Spleen (tissue), 11 donors: Measurements from ENCODE around the gene SGTA. TPM values are rescaled to one million over a fixed set of nuclear protein-coding genes. Genes with fewer than 3 reads are reported as not detected.

Experiments used
- DNase-seq: peaks from one replicate; pipeline ENCODE4 v3.0.0-alpha.2; 2020
- H3K27ac ChIP-seq, 8 donors: fragments of 200-600 bp; sonication (generic) in 7 of 8; 1 replicate in 4 of 8; 2 replicates in 4 of 8; pipeline versions ENCODE4 v1.5.0 to v1.8.0; 2016 to 2021; ENCODE audit warnings: inconsistent platforms in 4 of 8, mild to moderate bottlenecking in 4 of 8, moderate library complexity in 1 of 8
- H3K27me3 ChIP-seq, 7 donors: fragments of 200-600 bp; sonication (generic) in 6 of 7; replicated peaks in 1 of 7; 1 replicate in 4 of 7; 2 replicates in 3 of 7; pipeline versions ENCODE4 v1.5.0 to v1.8.0; 2016 to 2021; ENCODE audit warnings: inconsistent platforms in 3 of 7, mild to moderate bottlenecking in 1 of 7
- H3K36me3 ChIP-seq, 6 donors: fragments of 200-600 bp; sonication (generic) in 5 of 6; 1 replicate in 4 of 6; 2 replicates in 2 of 6; pipeline versions ENCODE4 v1.5.0 to v1.8.0; 2016 to 2021; ENCODE audit warnings: inconsistent platforms in 2 of 6
- H3K4me1 ChIP-seq, 6 donors: fragments of 200-600 bp; sonication (generic) in 5 of 6; 1 replicate in 3 of 6; 2 replicates in 3 of 6; pipeline versions ENCODE4 v1.5.0 to v1.8.0; 2016 to 2021; ENCODE audit warnings: inconsistent platforms in 3 of 6
- H3K4me3 ChIP-seq, 8 donors: fragments of 200-600 bp; sonication (generic) in 7 of 8; 1 replicate in 4 of 8; 2 replicates in 4 of 8; pipeline versions ENCODE4 v1.5.0 to v1.8.0; 2016 to 2021; ENCODE audit warnings: inconsistent platforms in 4 of 8, mild to moderate bottlenecking in 4 of 8, moderate library complexity in 2 of 8
- H3K9me3 ChIP-seq, 8 donors: fragments of 200-600 bp; sonication (generic) in 7 of 8; 1 replicate in 4 of 8; 2 replicates in 4 of 8; pipeline versions ENCODE4 v1.5.0 to v1.8.0; 2016 to 2021; ENCODE audit warnings: inconsistent platforms in 4 of 8
- CTCF ChIP-seq, 11 experiments: fragments of 200-600 bp in 7 of 11; fragments of 450-650 bp in 4 of 11; sonication (generic) in 4 of 11; IDR thresholded peaks in 8 of 11; conservative IDR thresholded peaks in 3 of 11; 1 replicate in 7 of 11; 2 replicates in 4 of 11; pipeline versions ENCODE4 v1.4.0 to v1.8.0; 2016 to 2021; ENCODE audit warnings: antibody characterized with exemption in 11 of 11, inconsistent platforms in 4 of 11, mild to moderate bottlenecking in 1 of 11
- POLR2A ChIP-seq, 3 donors: fragments of 450-650 bp; IDR thresholded peaks; one replicate each; pipeline ENCODE4 v1.5.1; 2017; ENCODE audit warnings: antibody characterized with exemption in 3 of 3, mild to moderate bottlenecking in 1 of 3
- POLR2AphosphoS5 ChIP-seq, 3 donors: sonication (generic); formaldehyde crosslinking; IDR thresholded peaks; one replicate each; pipeline ENCODE4 v1.5.1; 2017; ENCODE audit warnings: antibody characterized with exemption in 3 of 3
- WGBS, 5 donors: extraction: QIAGEN DNeasy Blood & Tissue Kit in 3 of 5; methylation state at CpG; one replicate each; pipeline versions ENCODE4 v1.1.5 to v1.1.7; 2013 to 2018; 5-methylcytosine and 5-hydroxymethylcytosine counted together
- intact Hi-C: fragments of 100-400 bp; cut with DNase I; formaldehyde crosslinking; loops from one replicate; pipeline ENCODE4 v1.15.0; 2023; ENCODE audit warnings: low total_unique reads
- polyA plus RNA-seq, 3 donors: library from polyadenylated mRNA; stranded (reverse); fragments of 200-250 nt; gene quantifications; one replicate each; pipeline ENCODE4 v1.2.1, GENCODE V29; 2013
- total RNA-seq, 7 donors: library from RNA; depleted of rRNA in 3 of 7; stranded (reverse); fragments of >200 nt in 3 of 7; fragmentation: NEBNext Ultra II Directional in 4 of 7; extraction: Animal tissue kit (Norgen Biotek cat#: 25700) in 4 of 7; gene quantifications; one replicate each; pipeline versions ENCODE4 v1.1.0 to v1.2.1, GENCODE V29; 2016 to 2021
- donor health status: healthy with polysubstance abuse.
- donor health status: DM: no; HTN: no; CAD: no; lungs with moderate emphysema.
- donor health status: DM: no; HTN: no; CAD: no.
- donor health status: Bipolar disorder and iron deficiency.
- donor health status: healthy.
- donor health status: DM: no; HTN: no; CAD: no.
- donor health status: DM: yes; HTN: yes; CAD: no.

The SGTA gene
- total and polyA plus RNA-seq, 10 donors = 36.5 to 63.0 (median 45.2) TPM

- TF ChIP-seq CTCF (IDR thresholded peaks at IDR 0.05 in 8 of 11, conservative IDR thresholded peaks at IDR 0.05 in 3 of 11) = no peak
- peak in 2 of 3 donors; percentile 27 to 43 for TF ChIP-seq POLR2AphosphoS5 (IDR thresholded peaks at IDR 0.05)
- no peak for TF ChIP-seq POLR2A (IDR thresholded peaks at IDR 0.05)
- peaks cover 0 to 57% (median 0%) of the 10 kb centered on the region in 6 donors for H3K36me3 ChIP-seq
- H3K9me3 ChIP-seq = no peaks in the 10 kb centered on the region
- H3K27me3 ChIP-seq = no peaks in the 10 kb centered on the region
- no peak for DNase-seq
- peak overlapping the region; percentile 86 to 94 (median 88) for H3K27ac ChIP-seq
- peaks cover 27 to 79% (median 65%) of the 10 kb centered on the region in 6 donors for H3K4me1 ChIP-seq
- intact Hi-C loops = no loop called here
- peak overlapping the region in 2 of 8 donors; percentile 29 to 53 for H3K4me3 ChIP-seq
- 60 to 75% (median 70%) methylated on average over 21 to 24 of the region's 24 CpGs for WGBS, 5 donors
Observed at GRCh38 chr19:2774953-2775555, 8.0 kb downstream of the SGTA start.

- Histone ChIP-seq H3K4me1 (peaks cover 27 to 77% (median 62%) of the 10 kb centered on the region in 6 donors), H3K9me3 (no peaks in the 10 kb centered on the region), H3K4me3 (no peak overlapping the region), H3K27ac (peak overlapping the region; percentile 86 to 94 (median 88)), H3K36me3 (peaks cover 0 to 55% (median 0%) of the 10 kb centered on the region in 6 donors), H3K27me3 (no peaks in the 10 kb centered on the region)
- WGBS, 5 donors = 84 to 91% (median 87%) methylated on average over 31 to 32 of the region's 32 CpGs
- TF ChIP-seq POLR2AphosphoS5 (IDR thresholded peaks at IDR 0.05) = peak in 1 of 3 donors; percentile 38
- TF ChIP-seq POLR2A (IDR thresholded peaks at IDR 0.05) = no peak
- DNase-seq = no peak
- intact Hi-C loops = no loop called here
Observed at GRCh38 chr19:2774083-2774679, 8.9 kb downstream of the SGTA start.

- Histone ChIP-seq H3K4me1 (peaks cover 27 to 74% (median 60%) of the 10 kb centered on the region in 6 donors), H3K9me3 (no peaks in the 10 kb centered on the region), H3K36me3 (peaks cover 0 to 55% (median 20%) of the 10 kb centered on the region in 6 donors), H3K4me3 (no peak overlapping the region), H3K27ac (peak overlapping the region in 7 of 8 donors; percentile 1 to 82 (median 42)), H3K27me3 (no peaks in the 10 kb centered on the region)
- WGBS, 5 donors = 83 to 92% (median 89%) methylated on average over 23 to 29 of the region's 29 CpGs
- peak; percentile 67 for DNase-seq
- TF ChIP-seq POLR2AphosphoS5 (IDR thresholded peaks at IDR 0.05) (no peak), CTCF (IDR thresholded peaks at IDR 0.05 in 8 of 11, conservative IDR thresholded peaks at IDR 0.05 in 3 of 11) (no peak), POLR2A (IDR thresholded peaks at IDR 0.05) (no peak)
- intact Hi-C loops = no loop called here
Observed at GRCh38 chr19:2771786-2772674, 11.0 kb downstream of the SGTA start.

GRCh38 chr19:2770055-2771013 lies 12.7 kb downstream of the SGTA start:
- Histone ChIP-seq H3K27ac (peak overlapping the region; percentile 35 to 82 (median 72)), H3K4me1 (peaks cover 20 to 58% (median 46%) of the 10 kb centered on the region in 6 donors), H3K27me3 (no peaks in the 10 kb centered on the region), H3K9me3 (no peaks in the 10 kb centered on the region), H3K4me3 (no peak overlapping the region), H3K36me3 (peaks cover 0 to 63% (median 37%) of the 10 kb centered on the region in 6 donors)
- WGBS, 5 donors = 58 to 68% (median 63%) methylated on average over 36 to 40 of the region's 40 CpGs
- peak; percentile 71 for DNase-seq
- intact Hi-C loops = no loop called here
- TF ChIP-seq CTCF (IDR thresholded peaks at IDR 0.05 in 8 of 11, conservative IDR thresholded peaks at IDR 0.05 in 3 of 11) (no peak), POLR2AphosphoS5 (IDR thresholded peaks at IDR 0.05) (peak in 2 of 3 donors; percentile 29 to 70)
